Measurements from ENCODE around the gene CIPC.

DNA sequence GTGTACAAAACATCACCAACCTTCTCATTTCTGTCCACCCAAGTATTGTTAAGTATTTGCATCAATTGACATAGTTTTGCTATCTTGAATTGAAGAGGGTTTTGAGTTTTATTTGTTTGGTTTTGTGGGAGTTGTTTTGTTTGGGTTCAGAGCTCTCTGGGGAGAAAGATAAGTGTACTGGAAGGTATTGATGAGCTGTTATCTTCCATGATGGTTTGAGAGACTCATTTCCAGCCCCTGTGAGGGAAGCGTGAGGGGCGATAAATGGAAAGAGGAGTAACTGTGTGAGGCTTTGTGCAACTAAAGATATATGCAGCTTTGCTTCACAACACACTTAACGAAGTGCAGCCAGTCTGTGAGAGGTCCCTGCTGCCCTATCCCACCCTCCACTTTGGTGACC is 15.7 kb upstream of the CIPC start:
- TF ChIP-seq, protein P1, sequence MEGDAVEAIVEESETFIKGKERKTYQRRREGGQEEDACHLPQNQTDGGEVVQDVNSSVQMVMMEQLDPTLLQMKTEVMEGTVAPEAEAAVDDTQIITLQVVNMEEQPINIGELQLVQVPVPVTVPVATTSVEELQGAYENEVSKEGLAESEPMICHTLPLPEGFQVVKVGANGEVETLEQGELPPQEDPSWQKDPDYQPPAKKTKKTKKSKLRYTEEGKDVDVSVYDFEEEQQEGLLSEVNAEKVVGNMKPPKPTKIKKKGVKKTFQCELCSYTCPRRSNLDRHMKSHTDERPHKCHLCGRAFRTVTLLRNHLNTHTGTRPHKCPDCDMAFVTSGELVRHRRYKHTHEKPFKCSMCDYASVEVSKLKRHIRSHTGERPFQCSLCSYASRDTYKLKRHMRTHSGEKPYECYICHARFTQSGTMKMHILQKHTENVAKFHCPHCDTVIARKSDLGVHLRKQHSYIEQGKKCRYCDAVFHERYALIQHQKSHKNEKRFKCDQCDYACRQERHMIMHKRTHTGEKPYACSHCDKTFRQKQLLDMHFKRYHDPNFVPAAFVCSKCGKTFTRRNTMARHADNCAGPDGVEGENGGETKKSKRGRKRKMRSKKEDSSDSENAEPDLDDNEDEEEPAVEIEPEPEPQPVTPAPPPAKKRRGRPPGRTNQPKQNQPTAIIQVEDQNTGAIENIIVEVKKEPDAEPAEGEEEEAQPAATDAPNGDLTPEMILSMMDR (conservative IDR thresholded peaks at IDR 0.05; ENCODE audit: low read depth, low read length) = no peak
- TF ChIP-seq EZH2phosphoT487 (IDR thresholded peaks at IDR 0.05; ENCODE audit: borderline replicate concordance, low read length) = no peak
